ENCODE data around the gene NAT16. TPM values are rescaled to one million over a fixed set of nuclear protein-coding genes. Genes with fewer than 3 reads are reported as not detected.

The NAT16 gene
- total RNA-seq, 5 donors from 2014 or later (not counting 1 experiment from before 2014, with no cell fraction given): not detected

- H3K9me3 ChIP-seq: no peaks in the 10 kb centered on the region
- H3K4me3 Mint-ChIP-seq: peak overlapping the region; percentile 3 to 74 (median 52)
- H3K36me3 ChIP-seq (ENCODE audit: control insufficient read depth in 2 of 2, extremely low read depth in 1 of 2, insufficient read depth in 1 of 2, low read length in 1 of 2): no peaks in the 10 kb centered on the region
- ChIA-PET CTCF (interaction anchor here (1.0 to 2.3 kb wide), 4 partner anchors 20 to 47 kb away, joined by 3 to 27 read pairs (median 5); partner anchors contain the start of gene ZNHIT1 (in 1 of the 2)), POLR2A (no interaction called here)
- ATAC-seq (replicated peaks in 1 of 4) (peak in 1 of 4 experiments; percentile 67), DNase-seq (peak in 10 of 35 experiments; percentile 20 to 54 (median 42))
- no peak overlapping the region for H3K27ac Mint-ChIP-seq
- no peak overlapping the region for H3K27ac ChIP-seq (ENCODE audit: low read length)
- peak overlapping the region in 1 of 2 donors; percentile 41 for H3K4me3 ChIP-seq (ENCODE audit: control insufficient read depth in 1 of 2, extremely low read depth in 1 of 2, low read length in 1 of 2)
- peaks cover 15 to 99% of the 10 kb centered on the region in 2 experiments for H3K27me3 ChIP-seq (replicated peaks in 1 of 2; ENCODE audit: control insufficient read depth in 2 of 2, extremely low read depth in 1 of 2, insufficient read depth in 2 of 2, low read length in 1 of 2)
- H3K4me1 Mint-ChIP-seq: peaks cover 64 to 81% (median 77%) of the 10 kb centered on the region in 3 donors
- no peaks in the 10 kb centered on the region for H3K9me3 Mint-ChIP-seq
- H3K36me3 Mint-ChIP-seq: no peaks in the 10 kb centered on the region
- WGBS (ENCODE audit: insufficient coverage): 2% methylated on average over 10 of the region's 17 CpGs
- peaks cover 75 to 84% of the 10 kb centered on the region in 2 donors for H3K27me3 Mint-ChIP-seq
- H3K4me1 ChIP-seq (ENCODE audit: control insufficient read depth in 1 of 2, extremely low read depth in 1 of 2, insufficient read depth in 2 of 2, low read length in 2 of 2): peaks cover 30 to 72% of the 10 kb centered on the region in 2 experiments
Measured at GRCh38 chr7:101170617-101171441, 9.3 kb downstream of the NAT16 start.

- WGBS (ENCODE audit: insufficient coverage): 4% methylated on average over 21 of the region's 33 CpGs
- peak overlapping the region in 1 of 3 donors; percentile 74 for H3K4me3 Mint-ChIP-seq
- Histone ChIP-seq H3K4me1 (ENCODE audit: control insufficient read depth in 1 of 2, extremely low read depth in 1 of 2, insufficient read depth in 2 of 2, low read length in 2 of 2) (peaks cover 36 to 80% of the 10 kb centered on the region in 2 experiments), H3K27ac (ENCODE audit: low read length) (no peak overlapping the region), H3K4me3 (ENCODE audit: control insufficient read depth in 1 of 2, extremely low read depth in 1 of 2, low read length in 1 of 2) (peak overlapping the region in 1 of 2 donors; percentile 41), H3K27me3 (replicated peaks in 1 of 2; ENCODE audit: control insufficient read depth in 2 of 2, extremely low read depth in 1 of 2, insufficient read depth in 2 of 2, low read length in 1 of 2) (peaks cover 17 to 98% of the 10 kb centered on the region in 2 experiments), H3K9me3 (no peaks in the 10 kb centered on the region), H3K36me3 (ENCODE audit: control insufficient read depth in 2 of 2, extremely low read depth in 1 of 2, insufficient read depth in 1 of 2, low read length in 1 of 2) (no peaks in the 10 kb centered on the region)
- no peak overlapping the region for H3K27ac Mint-ChIP-seq
- ChIA-PET CTCF (interaction anchor here (1.0 to 2.3 kb wide), 3 partner anchors 21 to 48 kb away, joined by 3 to 27 read pairs (median 4); partner anchors contain the start of gene ZNHIT1 (in 1 of the 2)), POLR2A (no interaction called here)
- no peaks in the 10 kb centered on the region for H3K36me3 Mint-ChIP-seq
- H3K9me3 Mint-ChIP-seq: no peaks in the 10 kb centered on the region
- ATAC-seq (replicated peaks in 1 of 4) (peak; percentile 49 to 65 (median 56)), DNase-seq (peak; percentile 43 to 87 (median 70))
- peaks cover 74 to 84% of the 10 kb centered on the region in 2 donors for H3K27me3 Mint-ChIP-seq
- peaks cover 72 to 85% (median 82%) of the 10 kb centered on the region in 3 donors for H3K4me1 Mint-ChIP-seq
Measured at GRCh38 chr7:101169838-101170551, 10.1 kb downstream of the NAT16 start.

GRCh38 chr7:101169110-101169837, 10.8 kb downstream of the NAT16 start:
- no peak for DNase-seq
- ChIA-PET CTCF (no interaction called here), POLR2A (no interaction called here)
- ATAC-seq (replicated peaks in 1 of 4): no peak
- peaks cover 74 to 83% (median 80%) of the 10 kb centered on the region in 3 donors for H3K4me1 Mint-ChIP-seq
- peaks cover 36 to 83% of the 10 kb centered on the region in 2 experiments for H3K4me1 ChIP-seq (ENCODE audit: control insufficient read depth in 1 of 2, extremely low read depth in 1 of 2, insufficient read depth in 2 of 2, low read length in 2 of 2)
- no peak overlapping the region for H3K27ac ChIP-seq (ENCODE audit: low read length)
- no peaks in the 10 kb centered on the region for H3K36me3 Mint-ChIP-seq
- no peak overlapping the region for H3K4me3 ChIP-seq (ENCODE audit: control insufficient read depth in 1 of 2, extremely low read depth in 1 of 2, low read length in 1 of 2)
- no peaks in the 10 kb centered on the region for H3K9me3 ChIP-seq
- peak overlapping the region in 1 of 3 donors; percentile 74 for H3K4me3 Mint-ChIP-seq
- 3% methylated on average over 11 of the region's 18 CpGs for WGBS (ENCODE audit: insufficient coverage)
- no peaks in the 10 kb centered on the region for H3K36me3 ChIP-seq (ENCODE audit: control insufficient read depth in 2 of 2, extremely low read depth in 1 of 2, insufficient read depth in 1 of 2, low read length in 1 of 2)
- H3K27ac Mint-ChIP-seq: peak overlapping the region in 1 of 2 donors; percentile 20
- H3K9me3 Mint-ChIP-seq: no peaks in the 10 kb centered on the region
- peaks cover 18 to 98% of the 10 kb centered on the region in 2 experiments for H3K27me3 ChIP-seq (replicated peaks in 1 of 2; ENCODE audit: control insufficient read depth in 2 of 2, extremely low read depth in 1 of 2, insufficient read depth in 2 of 2, low read length in 1 of 2)
- H3K27me3 Mint-ChIP-seq: peaks cover 70 to 84% of the 10 kb centered on the region in 2 donors

- ATAC-seq (replicated peaks in 1 of 4) (no peak), DNase-seq (no peak)
- Histone ChIP-seq H3K36me3 (ENCODE audit: control insufficient read depth in 2 of 2, extremely low read depth in 1 of 2, insufficient read depth in 1 of 2, low read length in 1 of 2) (no peaks in the 10 kb centered on the region), H3K4me3 (ENCODE audit: control insufficient read depth in 1 of 2, extremely low read depth in 1 of 2, low read length in 1 of 2) (no peak overlapping the region), H3K27me3 (replicated peaks in 1 of 2; ENCODE audit: control insufficient read depth in 2 of 2, extremely low read depth in 1 of 2, insufficient read depth in 2 of 2, low read length in 1 of 2) (peaks cover 18 to 97% of the 10 kb centered on the region in 2 experiments), H3K4me1 (ENCODE audit: control insufficient read depth in 1 of 2, extremely low read depth in 1 of 2, insufficient read depth in 2 of 2, low read length in 2 of 2) (peaks cover 41 to 82% of the 10 kb centered on the region in 2 experiments), H3K27ac (ENCODE audit: low read length) (no peak overlapping the region), H3K9me3 (no peaks in the 10 kb centered on the region)
- Mint-ChIP-seq H3K27ac (peak overlapping the region in 1 of 2 donors; percentile 52), H3K4me3 (no peak overlapping the region), H3K27me3 (peaks cover 64 to 79% of the 10 kb centered on the region in 2 donors), H3K4me1 (peaks cover 69 to 77% (median 73%) of the 10 kb centered on the region in 3 donors), H3K9me3 (no peaks in the 10 kb centered on the region), H3K36me3 (no peaks in the 10 kb centered on the region)
- WGBS (ENCODE audit: insufficient coverage): no CpG with 5 or more reads among the region's 6 CpGs
- CTCF ChIA-PET: interaction anchor here in 1 of 2 donors (0.7 kb wide), 1 partner anchor 26 kb away, joined by 4 read pairs; no protein-coding TSS in a partner anchor
- POLR2A ChIA-PET: no interaction called here
Measured at GRCh38 chr7:101168412-101169049, 11.6 kb downstream of the NAT16 start.

- 3% methylated on average over 4 of the region's 12 CpGs for WGBS (ENCODE audit: insufficient coverage)
- Mint-ChIP-seq H3K36me3 (no peaks in the 10 kb centered on the region), H3K4me1 (peaks cover 65 to 74% (median 70%) of the 10 kb centered on the region in 3 donors), H3K4me3 (no peak overlapping the region), H3K27me3 (peaks cover 62 to 77% of the 10 kb centered on the region in 2 donors), H3K9me3 (no peaks in the 10 kb centered on the region), H3K27ac (peak overlapping the region in 1 of 2 donors; percentile 52)
- ChIA-PET CTCF (no interaction called here), POLR2A (no interaction called here)
- no peak overlapping the region for H3K27ac ChIP-seq (ENCODE audit: low read length)
- H3K4me3 ChIP-seq (ENCODE audit: control insufficient read depth in 1 of 2, extremely low read depth in 1 of 2, low read length in 1 of 2): no peak overlapping the region
- H3K9me3 ChIP-seq: no peaks in the 10 kb centered on the region
- no peak for ATAC-seq (replicated peaks in 1 of 4)
- peaks cover 18 to 93% of the 10 kb centered on the region in 2 experiments for H3K27me3 ChIP-seq (replicated peaks in 1 of 2; ENCODE audit: control insufficient read depth in 2 of 2, extremely low read depth in 1 of 2, insufficient read depth in 2 of 2, low read length in 1 of 2)
- no peaks in the 10 kb centered on the region for H3K36me3 ChIP-seq (ENCODE audit: control insufficient read depth in 2 of 2, extremely low read depth in 1 of 2, insufficient read depth in 1 of 2, low read length in 1 of 2)
- H3K4me1 ChIP-seq (ENCODE audit: control insufficient read depth in 1 of 2, extremely low read depth in 1 of 2, insufficient read depth in 2 of 2, low read length in 2 of 2): peaks cover 40 to 81% of the 10 kb centered on the region in 2 experiments
- no peak for DNase-seq
Measured at GRCh38 chr7:101167645-101168411, 12.3 kb downstream of the NAT16 start.

Measured in T-cell (primary cell).